B cell (primary cell): ENCODE results near the gene LSM7.

Experiments used
- EZH2 ChIP-seq: IDR thresholded peaks from 2 replicates; pipeline ENCODE4 v1.6.1; 2012; ENCODE audit warnings: borderline replicate concordance, low read depth, mild to moderate bottlenecking, moderate library complexity, low read length; ENCODE audit not compliant: insufficient read depth, poor library complexity, severe bottlenecking
- TF ChIP-seq, protein P1 (sequence below): fragments of 200-600 bp; IDR thresholded peaks from one replicate; pipeline ENCODE4 v1.8.0; 2022; ENCODE audit warnings: antibody characterized with exemption, mild to moderate bottlenecking

DNA sequence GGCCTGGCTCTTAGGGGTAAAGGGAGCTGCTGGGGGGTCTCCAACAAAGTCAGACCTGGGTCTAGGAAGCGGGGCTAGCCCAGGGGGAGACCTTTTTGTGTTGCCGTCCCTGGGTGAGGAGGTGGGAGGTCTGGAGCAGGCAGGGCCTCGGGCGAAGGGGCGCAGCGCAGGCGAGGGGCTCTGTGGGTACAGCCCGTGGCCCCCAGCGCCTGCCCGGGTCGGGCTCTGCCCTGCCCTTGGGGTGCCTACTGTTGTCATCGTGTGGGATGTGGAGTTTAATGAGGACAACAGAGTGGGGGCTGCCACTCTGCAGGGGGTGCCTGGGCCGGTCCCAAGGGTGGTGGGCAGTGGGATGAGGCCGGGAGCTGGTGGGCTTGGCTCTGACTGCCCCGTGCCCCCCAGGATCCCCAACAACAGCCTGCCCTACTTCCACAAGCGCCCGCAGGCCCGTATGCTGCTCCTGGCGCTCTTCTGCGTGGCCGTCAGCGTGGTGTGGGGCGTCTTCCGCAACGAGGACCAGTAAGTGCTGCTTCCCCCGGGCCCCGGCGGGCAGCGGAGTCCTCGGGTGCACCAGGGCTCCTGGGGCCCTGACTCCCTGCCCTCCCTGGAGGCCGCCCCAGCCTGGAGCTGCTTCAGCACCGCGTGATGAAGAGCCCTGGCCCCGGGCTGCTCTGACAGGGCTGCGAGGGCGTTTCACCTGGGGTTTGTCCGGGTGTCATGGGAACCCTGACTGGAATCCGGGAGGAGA is 12.3 kb upstream of the LSM7 start:
- TF ChIP-seq, protein P1, sequence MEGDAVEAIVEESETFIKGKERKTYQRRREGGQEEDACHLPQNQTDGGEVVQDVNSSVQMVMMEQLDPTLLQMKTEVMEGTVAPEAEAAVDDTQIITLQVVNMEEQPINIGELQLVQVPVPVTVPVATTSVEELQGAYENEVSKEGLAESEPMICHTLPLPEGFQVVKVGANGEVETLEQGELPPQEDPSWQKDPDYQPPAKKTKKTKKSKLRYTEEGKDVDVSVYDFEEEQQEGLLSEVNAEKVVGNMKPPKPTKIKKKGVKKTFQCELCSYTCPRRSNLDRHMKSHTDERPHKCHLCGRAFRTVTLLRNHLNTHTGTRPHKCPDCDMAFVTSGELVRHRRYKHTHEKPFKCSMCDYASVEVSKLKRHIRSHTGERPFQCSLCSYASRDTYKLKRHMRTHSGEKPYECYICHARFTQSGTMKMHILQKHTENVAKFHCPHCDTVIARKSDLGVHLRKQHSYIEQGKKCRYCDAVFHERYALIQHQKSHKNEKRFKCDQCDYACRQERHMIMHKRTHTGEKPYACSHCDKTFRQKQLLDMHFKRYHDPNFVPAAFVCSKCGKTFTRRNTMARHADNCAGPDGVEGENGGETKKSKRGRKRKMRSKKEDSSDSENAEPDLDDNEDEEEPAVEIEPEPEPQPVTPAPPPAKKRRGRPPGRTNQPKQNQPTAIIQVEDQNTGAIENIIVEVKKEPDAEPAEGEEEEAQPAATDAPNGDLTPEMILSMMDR, result no peak
- TF ChIP-seq EZH2, result no peak
